Bronchial epithelial cell (primary cell): ENCODE data around the gene AMBN. TPM values are rescaled to one million over a fixed set of nuclear protein-coding genes. Genes with fewer than 3 reads are reported as not detected.
A peak's percentile ranks its signal among the peaks of the same experiment; 100 is the strongest.

Experiments used
- DNase-seq: peaks from one replicate; pipeline ENCODE4 v3.0.0-alpha.2; 2010; ENCODE audit warnings: low read depth
- FAIRE-seq: peaks from 2 replicates; lab custom pipeline; 2011; peaks lifted over from hg19 to GRCh38; lab: Jason Lieb, UNC
- H3K27me3 ChIP-seq: 2 replicates; pipeline ENCODE4 v1.5.1; 2011; ENCODE audit warnings: low read length; ENCODE audit not compliant: control insufficient read depth, insufficient read depth
- H3K36me3 ChIP-seq: 2 replicates; pipeline ENCODE4 v1.5.1; 2011; ENCODE audit warnings: low read length; ENCODE audit not compliant: control insufficient read depth, insufficient read depth
- H3K4me3 ChIP-seq: 2 replicates; pipeline ENCODE4 v1.5.1; 2011; ENCODE audit warnings: mild to moderate bottlenecking, low read depth, low read length, control low read depth
- CTCF ChIP-seq: IDR thresholded peaks from 2 replicates; pipeline ENCODE4 v1.5.1; 2011; ENCODE audit warnings: mild to moderate bottlenecking, moderate library complexity, low read length, control low read depth, inconsistent platforms; ENCODE audit not compliant: insufficient read depth, severe bottlenecking
- total RNA-seq: library from RNA; depleted of rRNA; stranded (reverse); fragments of >200 nt; gene quantifications from 2 replicates; pipeline ENCODE4 v1.2.1, GENCODE V29; 2014

Gene AMBN
- total RNA-seq, 1 donor from 2014 or later: not detected

- H3K36me3 ChIP-seq: no peaks in the 10 kb centered on the region
- no peaks in the 10 kb centered on the region for H3K27me3 ChIP-seq
- no peak for FAIRE-seq
- TF ChIP-seq CTCF: no peak
- H3K4me3 ChIP-seq: no peak overlapping the region
- no peak for DNase-seq
Measured at GRCh38 chr4:70624226-70624793, 32.3 kb downstream of the AMBN start.

- Histone ChIP-seq H3K4me3 (no peak overlapping the region), H3K36me3 (no peaks in the 10 kb centered on the region), H3K27me3 (no peaks in the 10 kb centered on the region)
- no peak for TF ChIP-seq CTCF
- peak; percentile 22 for DNase-seq
- no peak for FAIRE-seq
Measured at GRCh38 chr4:70627620-70628019, 35.6 kb downstream of the AMBN start.

GRCh38 chr4:70628444-70628843 is 36.4 kb downstream of the AMBN start, which contains the start of gene ENAM:
TSS of gene ENAM (plus strand) at chr4:70628744. CDS start at chr4:70629501, 757 bp downstream.
- H3K27me3 ChIP-seq: no peaks in the 10 kb centered on the region
- TF ChIP-seq CTCF: no peak
- FAIRE-seq: no peak

GRCh38 chr4:70629469-70630090 is 37.5 kb downstream of the AMBN start:
- H3K27me3 ChIP-seq: no peaks in the 10 kb centered on the region
- no peaks in the 10 kb centered on the region for H3K36me3 ChIP-seq
- FAIRE-seq: no peak
- no peak overlapping the region for H3K4me3 ChIP-seq
- TF ChIP-seq CTCF: no peak
- no peak for DNase-seq

More at GRCh38 chr4:70628444-70628843, 36.4 kb downstream of the AMBN start, which contains the start of gene ENAM:
- Histone ChIP-seq H3K36me3 (no peaks in the 10 kb centered on the region), H3K4me3 (no peak within 1 kb of the TSS)
- DNase-seq: no peak

GRCh38 chr4:70630162-70630561 is 38.1 kb downstream of the AMBN start:
- Histone ChIP-seq H3K4me3 (no peak overlapping the region), H3K36me3 (no peaks in the 10 kb centered on the region), H3K27me3 (no peaks in the 10 kb centered on the region)
- FAIRE-seq: no peak
- TF ChIP-seq CTCF: no peak
- no peak for DNase-seq
